HG02973 (cell line): ENCODE measurements around the gene SCARF2.

Source experiments
- ATAC-seq: cut with Tn5 transposase; IDR thresholded peaks from one replicate; pipeline ENCODE4 v1.9.1; 2021; ENCODE audit warnings: moderate library complexity; ENCODE audit not compliant: unreplicated experiment

The SCARF2 gene

GRCh38 chr22:20440637-20441591 is 3.3 kb upstream of the SCARF2 start:
- no peak for ATAC-seq

- ATAC-seq: no peak
Observed at GRCh38 chr22:20439928-20440575, 2.4 kb upstream of the SCARF2 start.

GRCh38 chr22:20439556-20439927 is 1.9 kb upstream of the SCARF2 start:
- ATAC-seq: no peak

- no peak for ATAC-seq
Observed at GRCh38 chr22:20438678-20439492, 1.3 kb upstream of the SCARF2 start.

GRCh38 chr22:20438427-20438677 is 727 bp upstream of the SCARF2 start:
- no peak for ATAC-seq

GRCh38 chr22:20436768-20437612 is 635 bp downstream of the SCARF2 start:
- no peak for ATAC-seq

- ATAC-seq: no peak
Observed at GRCh38 chr22:20436307-20436767, 1.3 kb downstream of the SCARF2 start.

GRCh38 chr22:20435436-20436306 is 2.0 kb downstream of the SCARF2 start:
- ATAC-seq: no peak

- no peak for ATAC-seq
Observed at GRCh38 chr22:20434773-20435172, 2.9 kb downstream of the SCARF2 start.

- ATAC-seq: no peak
Observed at GRCh38 chr22:20434264-20434751, 3.3 kb downstream of the SCARF2 start.

GRCh38 chr22:20433686-20434241 is 3.9 kb downstream of the SCARF2 start:
- ATAC-seq: no peak

GRCh38 chr22:20433191-20433590 is 4.4 kb downstream of the SCARF2 start:
- no peak for ATAC-seq

GRCh38 chr22:20432244-20432686 is 5.4 kb downstream of the SCARF2 start:
- ATAC-seq: no peak

GRCh38 chr22:20431511-20432192 is 6.0 kb downstream of the SCARF2 start:
- ATAC-seq: no peak

GRCh38 chr22:20430720-20431510 is 6.7 kb downstream of the SCARF2 start:
- no peak for ATAC-seq

GRCh38 chr22:20430101-20430719 is 7.4 kb downstream of the SCARF2 start:
- ATAC-seq: no peak
